ENCODE data around the gene TMEM208. TPM values are rescaled to one million over a fixed set of nuclear protein-coding genes. Genes with fewer than 3 reads are reported as not detected.

TMEM208 gene
- total and polyA plus RNA-seq, 2 of the 8 experiments (the other 6 are each of a cell fraction or from before 2014, with no cell fraction given): 37.7 to 100.0 TPM

GRCh38 chr16:67247192-67248072 lies 20.5 kb downstream of the TMEM208 start, which contains the start of gene FHOD1:
Gene FHOD1 (minus strand): TSS chr16:67247481. CDS start chr16:67247410, 71 bp downstream.
- peak within 1 kb of the TSS; percentile 85 for H3K27ac ChIP-seq (ENCODE audit: low read depth, low read length)
- 0 out of 2 replicates have a peak within 1 kb of the TSS, but pooled peaks have one; percentile 52 for H2BK12ac ChIP-seq (ENCODE audit: low read depth, low read length)
- WGBS, 2 experiments (ENCODE audit: extremely low coverage in 1 of 2, insufficient coverage in 1 of 2, insufficient read length in 1 of 2, insufficient replicate concordance in 2 of 2, low coverage in 1 of 2, low lambda C conversion rate in 2 of 2, missing lambda C conversion rate in 1 of 2): 2% methylated on average over 37 of the region's 60 CpGs; no CpG with 5 or more reads in 1 of the 2 experiments
- peak within 1 kb of the TSS; percentile 62 for H3K4ac ChIP-seq (replicated peaks; ENCODE audit: insufficient read length, low read depth, low read length)
- no peak within 1 kb of the TSS for H2AK5ac ChIP-seq (ENCODE audit: low read depth, low read length)
- H3K4me1 ChIP-seq (replicated peaks in 1 of 4; ENCODE audit: control insufficient read depth in 3 of 4, insufficient read depth in 4 of 4, low read length in 3 of 4): peaks cover 9 to 30% (median 13%) of the 10 kb centered on the region in 4 experiments
- peak within 1 kb of the TSS; percentile 77 for H3K56ac ChIP-seq (replicated peaks; ENCODE audit: insufficient read length, low read depth, low read length)
- peak within 1 kb of the TSS; percentile 57 for H4K91ac ChIP-seq (replicated peaks; ENCODE audit: insufficient read length, low read length)
- peak; percentile 84 to 100 for DNase-seq (ENCODE audit: low read depth in 1 of 2, low spot score in 2 of 2)
- no peaks in the 10 kb centered on the region for H3K9me3 ChIP-seq (ENCODE audit: insufficient read depth in 2 of 2, low read depth in 1 of 2, low read length in 1 of 2)
- CTCF ChIA-PET (ENCODE audit: partially characterized antibody): interaction anchor here (0.8 to 4.4 kb wide), 18 partner anchors 9 to 198 kb away, joined by 3 to 33 read pairs (median 4); partner anchors contain the start of genes B3GNT9, KCTD19 and LRRC36
- H2BK20ac ChIP-seq (ENCODE audit: low read length): no peak within 1 kb of the TSS
- H3K79me2 ChIP-seq (ENCODE audit: control insufficient read depth in 1 of 2, insufficient read depth in 2 of 2, low read length in 2 of 2): peaks cover 0 to 21% of the 10 kb centered on the region in 2 experiments; a peak in 2 of 4 replicates
- no peak for FAIRE-seq
- peaks cover 8% of the 10 kb centered on the region for H3K79me1 ChIP-seq (ENCODE audit: low read depth, low read length)
- H4K20me1 ChIP-seq (replicated peaks in 1 of 2; ENCODE audit: control insufficient read depth in 1 of 2, insufficient read depth in 2 of 2, low read length in 2 of 2): peaks cover 0 to under 1% of the 10 kb centered on the region in 2 experiments
- H3K4me2 ChIP-seq (ENCODE audit: insufficient read depth in 1 of 2, low read depth in 2 of 2, low read length in 2 of 2): peak within 1 kb of the TSS; percentile 92 to 95
- peak within 1 kb of the TSS; percentile 87 for H4K8ac ChIP-seq (ENCODE audit: extremely low read depth, insufficient read depth, low read length)
- 0 out of 2 replicates have a peak within 1 kb of the TSS, but pooled peaks have one; percentile 0 for H2BK15ac ChIP-seq (ENCODE audit: low read length)
- H3K18ac ChIP-seq (ENCODE audit: extremely low read depth, low read length): peak within 1 kb of the TSS; percentile 90
- H4K5ac ChIP-seq (ENCODE audit: insufficient read length, low read depth, low read length): peak within 1 kb of the TSS; percentile 2
- H3K36me3 ChIP-seq (ENCODE audit: control insufficient read depth in 2 of 4, insufficient read depth in 4 of 4, low read length in 3 of 4): no peaks in the 10 kb centered on the region
- H2BK5ac ChIP-seq (ENCODE audit: low read depth, low read length): peak within 1 kb of the TSS; percentile 96; the same call in 1 of the 2 replicates
- POLR2A ChIA-PET (ENCODE audit: partially characterized antibody): interaction anchor here (0.6 to 6.8 kb wide), 21 partner anchors 11 to 96 kb away, joined by 3 to 111 read pairs (median 4); partner anchors contain the start of genes ELMO3 and TMEM208
- no peak within 1 kb of the TSS for H3K14ac ChIP-seq (ENCODE audit: insufficient read length)
- peaks cover 12% of the 10 kb centered on the region; the same call in 1 of the 2 replicates for H3K23me2 ChIP-seq (ENCODE audit: low read depth, low read length)
- H3K27me3 ChIP-seq (replicated peaks in 1 of 4; ENCODE audit: control insufficient read depth in 3 of 4, extremely low read depth in 1 of 4, insufficient read depth in 3 of 4, low read length in 3 of 4): peaks cover 0 to 21% (median 13%) of the 10 kb centered on the region in 4 experiments; a peak in 5 of 7 replicates
- peak within 1 kb of the TSS; percentile 47 to 74 (median 66); a peak in 6 of 7 replicates for H3K9ac ChIP-seq (replicated peaks in 1 of 4; ENCODE audit: extremely low read depth in 1 of 4, low read depth in 3 of 4, low read length in 3 of 4)
- H3K4me3 ChIP-seq (ENCODE audit: extremely low read depth in 1 of 4, insufficient read depth in 2 of 4, low read depth in 3 of 4, low read length in 4 of 4): peak within 1 kb of the TSS; percentile 67 to 87 (median 70)
- no peak within 1 kb of the TSS for H2BK120ac ChIP-seq (replicated peaks; ENCODE audit: low read depth, low read length)
- H2AFZ ChIP-seq (ENCODE audit: low read length): no peak within 1 kb of the TSS
- no peak within 1 kb of the TSS for H3K23ac ChIP-seq (ENCODE audit: insufficient read length)
- no peak for TF ChIP-seq CEBPB (IDR thresholded peaks at IDR 0.05; ENCODE audit: low read depth, low read length)
- TF ChIP-seq, protein P1, sequence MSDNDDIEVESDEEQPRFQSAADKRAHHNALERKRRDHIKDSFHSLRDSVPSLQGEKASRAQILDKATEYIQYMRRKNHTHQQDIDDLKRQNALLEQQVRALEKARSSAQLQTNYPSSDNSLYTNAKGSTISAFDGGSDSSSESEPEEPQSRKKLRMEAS (IDR thresholded peaks at IDR 0.05): peak; percentile 85
- TF ChIP-seq E2F6 (IDR thresholded peaks at IDR 0.05): peak; percentile 99
- TF ChIP-seq RAD21 (IDR thresholded peaks at IDR 0.05 in 1 of 2, conservative IDR thresholded peaks at IDR 0.05 in 1 of 2; ENCODE audit: low read depth in 2 of 2, low read length in 2 of 2): no peak
- no peak for TF ChIP-seq HDAC6 (IDR thresholded peaks at IDR 0.05; ENCODE audit: low read depth, low read length)
- 0 out of 2 replicates have a peak, but pooled peaks have one; percentile 55 for TF ChIP-seq PHF8 (conservative IDR thresholded peaks at IDR 0.05; ENCODE audit: low read depth, low read length)
- TF ChIP-seq EZH2 (IDR thresholded peaks at IDR 0.05; ENCODE audit: low read depth, low read length, severe bottlenecking): no peak
- no peak for TF ChIP-seq CHD1 (IDR thresholded peaks at IDR 0.05; ENCODE audit: low read depth, low read length)
- TF ChIP-seq JUN (IDR thresholded peaks at IDR 0.05; ENCODE audit: low read depth, low read length): no peak
